H9 (cell line): Measurements from ENCODE around the gene ALMS1. TPM values are rescaled to one million over a fixed set of nuclear protein-coding genes. Genes with fewer than 3 reads are reported as not detected.

Source experiments
- DNase-seq: peaks from one replicate; pipeline ENCODE4 v3.0.0-alpha.2; 2017
- H2AFZ ChIP-seq: one replicate; pipeline ENCODE4 v1.6.1; 2013; ENCODE audit warnings: mild to moderate bottlenecking, low read length, control low read depth, moderate library complexity
- H2AK5ac ChIP-seq: 2 replicates; pipeline ENCODE4 v1.6.1; 2013; ENCODE audit warnings: low read length, control low read depth, mixed read lengths; ENCODE audit not compliant: insufficient read length
- H2BK120ac ChIP-seq: one replicate; pipeline ENCODE4 v1.6.1; 2013; ENCODE audit warnings: low read depth, mild to moderate bottlenecking, low read length, control low read depth, inconsistent platforms; ENCODE audit not compliant: poor library complexity, severe bottlenecking
- H2BK12ac ChIP-seq: 2 replicates; pipeline ENCODE4 v1.6.1; 2013; ENCODE audit warnings: low read length, control low read depth, mixed read lengths, low read depth; ENCODE audit not compliant: insufficient read length
- H2BK15ac ChIP-seq: 2 replicates; pipeline ENCODE4 v1.6.1; 2013; ENCODE audit warnings: low read depth, low read length, control low read depth
- H2BK20ac ChIP-seq: one replicate; pipeline ENCODE4 v1.6.1; 2013; ENCODE audit warnings: low read depth, mild to moderate bottlenecking, low read length, control low read depth, inconsistent platforms; ENCODE audit not compliant: poor library complexity, severe bottlenecking
- H2BK5ac ChIP-seq: 2 replicates; pipeline ENCODE4 v1.6.1; 2013; ENCODE audit warnings: low read length, control low read depth, mixed read lengths; ENCODE audit not compliant: insufficient read length
- H3K14ac ChIP-seq: 2 replicates; pipeline ENCODE4 v1.6.1; 2013; ENCODE audit warnings: low read length, control low read depth; ENCODE audit not compliant: insufficient read depth
- H3K18ac ChIP-seq: 2 replicates; pipeline ENCODE4 v1.6.1; 2013; ENCODE audit warnings: low read depth, mild to moderate bottlenecking, mixed read lengths, low read length, control low read depth; ENCODE audit not compliant: insufficient read length
- H3K23ac ChIP-seq: 2 replicates; pipeline ENCODE4 v1.6.1; 2013; ENCODE audit warnings: low read length, control low read depth, mixed read lengths, low read depth; ENCODE audit not compliant: insufficient read length
- H3K23me2 ChIP-seq: 2 replicates; pipeline ENCODE4 v1.6.1; 2013; ENCODE audit warnings: low read depth, mild to moderate bottlenecking, mixed read lengths, low read length, control low read depth; ENCODE audit not compliant: insufficient read length, poor library complexity, severe bottlenecking
- H3K27ac ChIP-seq: 2 replicates; pipeline ENCODE4 v1.5.1; 2013; ENCODE audit warnings: low read length, control low read depth, mixed read lengths, low read depth; ENCODE audit not compliant: insufficient read length
- H3K27me3 ChIP-seq: 2 replicates; pipeline ENCODE4 v1.6.1; 2013; ENCODE audit warnings: low read length, control low read depth, inconsistent platforms; ENCODE audit not compliant: insufficient read depth
- H3K4ac ChIP-seq: 2 replicates; pipeline ENCODE4 v1.6.1; 2013; ENCODE audit warnings: low read depth, mild to moderate bottlenecking, control low read depth, inconsistent platforms, low read length, moderate library complexity
- H3K4me1 ChIP-seq: 2 replicates; pipeline ENCODE4 v1.6.1; 2013; ENCODE audit warnings: low read length, control low read depth, inconsistent platforms; ENCODE audit not compliant: insufficient read depth
- H3K4me2 ChIP-seq: 2 replicates; pipeline ENCODE4 v1.6.1; 2013; ENCODE audit warnings: low read length, control low read depth, mixed read lengths; ENCODE audit not compliant: insufficient read length, insufficient read depth
- H3K56ac ChIP-seq: 2 replicates; pipeline ENCODE4 v1.6.1; 2013; ENCODE audit warnings: low read depth, mild to moderate bottlenecking, mixed read lengths, low read length, control low read depth; ENCODE audit not compliant: insufficient read length
- H3K79me1 ChIP-seq: 2 replicates; pipeline ENCODE4 v1.6.1; 2013; ENCODE audit warnings: low read depth, mild to moderate bottlenecking, moderate library complexity, low read length, control low read depth, inconsistent platforms; ENCODE audit not compliant: insufficient read depth, poor library complexity, severe bottlenecking
- H3K79me2 ChIP-seq: 2 replicates; pipeline ENCODE4 v1.6.1; 2013; ENCODE audit warnings: low read length, control low read depth, inconsistent platforms; ENCODE audit not compliant: insufficient read depth
- H3K9ac ChIP-seq: 2 replicates; pipeline ENCODE4 v1.6.1; 2013; ENCODE audit warnings: low read length, control low read depth, mixed read lengths; ENCODE audit not compliant: insufficient read length; ENCODE audit errors: extremely low read depth
- H3K9me3 ChIP-seq: one replicate; pipeline ENCODE4 v1.6.1; 2013; ENCODE audit warnings: low read depth, low read length, inconsistent platforms; ENCODE audit not compliant: control insufficient read depth
- H3T11ph ChIP-seq: one replicate; pipeline ENCODE4 v1.6.1; 2013; ENCODE audit warnings: mild to moderate bottlenecking, low read length, control low read depth, inconsistent platforms
- H4K20me1 ChIP-seq: one replicate; pipeline ENCODE4 v1.6.1; 2013; ENCODE audit not compliant: control insufficient read depth, insufficient read length, insufficient read depth
- H4K5ac ChIP-seq: 2 replicates; pipeline ENCODE4 v1.6.1; 2013; ENCODE audit warnings: low read depth, mild to moderate bottlenecking, mixed read lengths, low read length, control low read depth; ENCODE audit not compliant: insufficient read length
- H4K8ac ChIP-seq: replicated peaks from 2 replicates; pipeline ENCODE4 v1.6.1; 2013; ENCODE audit warnings: low read length, control low read depth, mixed read lengths, low read depth; ENCODE audit not compliant: insufficient read length
- H4K91ac ChIP-seq: 2 replicates; pipeline ENCODE4 v1.6.1; 2013; ENCODE audit warnings: low read depth, mild to moderate bottlenecking, moderate library complexity, mixed read lengths, low read length, control low read depth; ENCODE audit not compliant: insufficient read length
- H3K27ac Mint-ChIP-seq, 3 experiments: 2 replicates in 2 of 3; 3 replicates in 1 of 3; pipeline ENCODE4 v1.8.0; 2020 to 2021; ENCODE audit warnings: mixed read lengths in 3 of 3, mild to moderate bottlenecking in 1 of 3, moderate library complexity in 1 of 3
- H3K27me3 Mint-ChIP-seq: 2 replicates; pipeline ENCODE4 v1.8.0; 2021; ENCODE audit warnings: low read depth, mild to moderate bottlenecking, moderate library complexity, mixed read lengths
- H3K36me3 Mint-ChIP-seq, 3 experiments: 2 replicates in 2 of 3; 3 replicates in 1 of 3; pipeline ENCODE4 v1.8.0; 2020 to 2021; ENCODE audit warnings: low read depth in 3 of 3, mixed read lengths in 3 of 3; ENCODE audit not compliant: insufficient read depth in 1 of 3
- H3K4me1 Mint-ChIP-seq, 2 experiments: 2 replicates each; pipeline ENCODE4 v1.8.0; 2020; ENCODE audit warnings: mixed read lengths in 2 of 2
- H3K4me3 Mint-ChIP-seq, 2 experiments: 2 replicates in 1 of 2; 3 replicates in 1 of 2; pipeline ENCODE4 v1.8.0; 2020 to 2021; ENCODE audit warnings: mild to moderate bottlenecking in 2 of 2, mixed read lengths in 2 of 2, moderate library complexity in 1 of 2
- H3K9me3 Mint-ChIP-seq, 2 experiments: 2 replicates in 1 of 2; 3 replicates in 1 of 2; pipeline ENCODE4 v1.8.0; 2020; ENCODE audit warnings: mild to moderate bottlenecking in 2 of 2, mixed read lengths in 2 of 2, moderate library complexity in 1 of 2
- CTCF ChIP-seq: fragments of 200-600 bp; sonication (generic); conservative IDR thresholded peaks from 3 replicates; pipeline ENCODE4 v1.8.0; 2021; ENCODE audit warnings: antibody characterized with exemption, mild to moderate bottlenecking
- WGBS: extraction: QIAGEN DNeasy Blood & Tissue Kit; methylation state at CpG from one replicate; pipeline ENCODE4 v1.1.7; 2013; ENCODE audit warnings: missing lambda C conversion rate, low lambda C conversion rate, mixed read lengths; ENCODE audit not compliant: insufficient read length; ENCODE audit errors: extremely low coverage; 5-methylcytosine and 5-hydroxymethylcytosine counted together
- total RNA-seq: library from RNA; stranded (reverse); gene quantifications from 2 replicates; pipeline ENCODE4 v1.2.1, GENCODE V29; 2021

ALMS1 gene
- total RNA-seq, 1 experiment from 2014 or later = 36.2 TPM

GRCh38 chr2:73640946-73641766 is 255.5 kb downstream of the ALMS1 start:
- H3K4me1 Mint-ChIP-seq = peaks cover 0 to 2% of the 10 kb centered on the region in 2 experiments; a peak in 1 of 4 replicates
- Histone ChIP-seq H3K79me1 (no peaks in the 10 kb centered on the region), H3K9me3 (peaks cover 26% of the 10 kb centered on the region), H3K4ac (no peak overlapping the region), H3K27me3 (no peaks in the 10 kb centered on the region), H3K79me2 (no peaks in the 10 kb centered on the region), H3K56ac (no peak overlapping the region), H3K14ac (no peak overlapping the region), H2BK12ac (no peak overlapping the region), H2BK5ac (no peak overlapping the region), H4K8ac (no peak overlapping the region), H2BK120ac (no peak overlapping the region), H4K20me1 (no peaks in the 10 kb centered on the region), H2AK5ac (no peak overlapping the region), H3K4me1 (no peaks in the 10 kb centered on the region), H3K4me2 (no peak overlapping the region), H4K5ac (no peak overlapping the region), H3K18ac (no peak overlapping the region), H2AFZ (no peak overlapping the region), H2BK20ac (no peak overlapping the region), H3T11ph (no peak overlapping the region), H3K27ac (no peak overlapping the region), H3K9ac (no peak overlapping the region), H2BK15ac (no peak overlapping the region), H4K91ac (no peak overlapping the region), H3K23ac (no peak overlapping the region), H3K23me2 (no peaks in the 10 kb centered on the region)
- no peak for TF ChIP-seq CTCF
- no CpG with 5 or more reads among the region's 19 CpGs for WGBS
- H3K9me3 Mint-ChIP-seq = peaks cover 36 to 50% of the 10 kb centered on the region in 2 experiments
- peaks cover 8 to 24% (median 13%) of the 10 kb centered on the region in 3 experiments for H3K36me3 Mint-ChIP-seq
- H3K4me3 Mint-ChIP-seq = no peak overlapping the region
- H3K27ac Mint-ChIP-seq = no peak overlapping the region
- no peak for DNase-seq
- peaks cover 41% of the 10 kb centered on the region for H3K27me3 Mint-ChIP-seq
